OCI-LY3 (cell line): Measurements from ENCODE around the gene ZNF624.
"Not testable (repeated sequence)": the region's sequence is repeated elsewhere in the genome, so short reads cannot be mapped to it uniquely, and the experiment has no call there.

Experiments used
- H2AFZ ChIP-seq: fragments of 200-600, 300-600 bp; shearing (Covaris generic); 2 replicates; pipeline ENCODE4 v1.6.0; 2014; ENCODE audit warnings: antibody characterized with exemption, low read depth, low read length
- H3K27ac ChIP-seq: fragments of 200-600, 300-600 bp; sonication (generic); 2 replicates; pipeline ENCODE4 v1.5.1; 2014; ENCODE audit warnings: mild to moderate bottlenecking, low read length, moderate library complexity, mixed read lengths
- H3K27me3 ChIP-seq: fragments of 200-600, 300-600 bp; sonication (generic); 2 replicates; pipeline ENCODE4 v1.6.1; 2014; ENCODE audit warnings: low read depth, low read length, mixed read lengths
- H3K36me3 ChIP-seq: fragments of 200-600, 300-600 bp; sonication (generic); replicated peaks from 2 replicates; pipeline ENCODE3; 2014; ENCODE audit warnings: low read depth, low read length, mixed read lengths
- H3K4me1 ChIP-seq: fragments of 300-600, 200-600 bp; sonication (generic); 2 replicates; pipeline ENCODE4 v1.6.1; 2014; ENCODE audit warnings: low read length, mixed read lengths
- H3K4me2 ChIP-seq: fragments of 200-600, 300-600 bp; sonication (generic); 2 replicates; pipeline ENCODE4 v1.6.1; 2014; ENCODE audit warnings: low read length, mixed read lengths
- H3K4me3 ChIP-seq: fragments of 300-600, 200-600 bp; sonication (generic); 2 replicates; pipeline ENCODE4 v1.5.1; 2014; ENCODE audit warnings: antibody characterized with exemption, mild to moderate bottlenecking, low read length, moderate library complexity
- H3K79me2 ChIP-seq: fragments of 300-600, 200-600 bp; shearing (Covaris generic); 2 replicates; pipeline ENCODE4 v1.6.1; 2014; ENCODE audit warnings: mild to moderate bottlenecking, low read length, mixed read lengths
- H3K9ac ChIP-seq: fragments of 300-600, 200-600 bp; shearing (Covaris generic); 2 replicates; pipeline ENCODE4 v1.6.0; 2014; ENCODE audit warnings: mild to moderate bottlenecking, low read length, moderate library complexity
- H3K9me3 ChIP-seq: fragments of 200-600, 300-600 bp; shearing (Covaris generic); 2 replicates; pipeline ENCODE4 v1.6.1; 2014; ENCODE audit warnings: low read length, mixed read lengths; ENCODE audit not compliant: insufficient read depth
- H4K20me1 ChIP-seq: fragments of 200-600, 300-600 bp; sonication (generic); 2 replicates; pipeline ENCODE4 v1.6.1; 2016; ENCODE audit warnings: low read length, mixed read lengths; ENCODE audit not compliant: insufficient read depth
- EZH2phosphoT487 ChIP-seq: fragments of 200-600 bp; shearing (Covaris generic); IDR thresholded peaks from 2 replicates; pipeline ENCODE4 v1.6.1; 2018; ENCODE audit warnings: antibody characterized with exemption, mixed run types, low read depth
- TF ChIP-seq, protein P1 (sequence below): fragments of 200-600, 300-600 bp; sonication (generic); IDR thresholded peaks from 2 replicates; pipeline ENCODE4 v1.5.1; 2014; ENCODE audit warnings: antibody characterized with exemption, low read length, low read depth

Gene ZNF624

DNA sequence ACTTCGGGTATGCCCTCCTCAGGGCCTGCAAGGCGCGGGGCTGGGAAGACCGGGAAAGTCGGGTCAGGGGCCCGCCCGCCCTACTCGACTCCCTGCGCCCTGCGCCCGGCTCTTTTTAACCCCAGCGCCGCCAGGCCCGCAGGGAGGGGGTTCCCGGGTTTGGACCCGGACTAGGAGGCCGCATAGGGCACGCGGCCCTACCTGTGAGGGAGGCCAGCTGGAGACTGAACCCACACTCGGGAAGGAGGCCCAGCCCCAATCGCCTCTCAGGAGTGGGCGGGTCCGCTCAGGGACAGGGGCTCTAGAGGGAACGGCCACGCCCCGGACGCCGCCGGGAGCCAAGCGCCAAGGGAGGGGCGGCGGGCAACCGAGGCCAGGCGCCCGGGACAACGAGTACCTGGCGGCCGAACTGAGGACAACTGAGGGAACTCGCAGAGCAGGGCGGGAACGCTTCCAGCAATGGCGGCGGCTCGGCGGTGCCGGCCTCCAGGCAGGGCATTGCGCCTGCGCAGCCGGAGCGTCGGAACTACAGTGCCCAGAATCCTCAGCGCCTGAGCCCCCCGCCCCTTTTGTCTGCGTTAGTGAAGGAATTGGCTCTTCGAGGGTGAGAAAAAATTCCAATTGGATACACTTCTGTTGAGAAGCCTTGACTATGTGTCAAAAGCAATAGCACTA lies at the start of gene ZNF624:
TSS of gene ZNF624 (minus strand) at position 484 of the 675 bp plus-strand sequence.
- Histone ChIP-seq H3K9ac (peak within 1 kb of the TSS; percentile 94), H3K27ac (peak within 1 kb of the TSS; percentile 52), H3K4me2 (peak within 1 kb of the TSS; percentile 87)

DNA sequence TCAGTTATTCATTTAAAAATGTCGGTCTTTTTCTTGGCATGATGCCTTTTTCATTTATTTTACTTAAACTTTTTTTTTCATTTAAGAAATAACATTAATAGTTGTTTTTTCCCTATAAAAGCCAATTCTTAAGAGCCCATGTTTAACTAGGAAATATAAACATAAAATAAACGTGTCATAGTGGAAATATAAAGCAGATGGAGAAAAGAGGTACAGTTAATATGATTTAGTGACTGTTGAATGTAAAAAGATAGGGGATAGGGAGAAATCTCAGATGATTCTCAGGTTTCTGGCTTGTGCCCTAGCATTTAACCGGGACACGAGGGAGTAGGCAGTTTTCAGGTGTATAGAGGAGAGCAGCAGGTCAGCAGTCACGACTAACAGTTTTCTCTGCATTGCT lies 44.0 kb upstream of the ZNF624 start:
- not testable (repeated sequence) for H3K36me3 ChIP-seq, H3K79me2 ChIP-seq, H2AFZ ChIP-seq, H3K4me1 ChIP-seq, H4K20me1 ChIP-seq, H3K4me2 ChIP-seq, H3K27me3 ChIP-seq, H3K9ac ChIP-seq, H3K4me3 ChIP-seq, H3K27ac ChIP-seq, H3K9me3 ChIP-seq

More for the DNA sequence above, at the start of gene ZNF624:
- Histone ChIP-seq H3K4me1 (peaks cover 5% of the 10 kb centered on the region), H3K4me3 (peak within 1 kb of the TSS; percentile 99), H3K36me3 (peaks cover 3% of the 10 kb centered on the region), H3K27me3 (no peaks in the 10 kb centered on the region), H2AFZ (peak within 1 kb of the TSS; percentile 99), H3K79me2 (peaks cover 9% of the 10 kb centered on the region), H4K20me1 (no peaks in the 10 kb centered on the region), H3K9me3 (no peaks in the 10 kb centered on the region)
- TF ChIP-seq, protein P1, sequence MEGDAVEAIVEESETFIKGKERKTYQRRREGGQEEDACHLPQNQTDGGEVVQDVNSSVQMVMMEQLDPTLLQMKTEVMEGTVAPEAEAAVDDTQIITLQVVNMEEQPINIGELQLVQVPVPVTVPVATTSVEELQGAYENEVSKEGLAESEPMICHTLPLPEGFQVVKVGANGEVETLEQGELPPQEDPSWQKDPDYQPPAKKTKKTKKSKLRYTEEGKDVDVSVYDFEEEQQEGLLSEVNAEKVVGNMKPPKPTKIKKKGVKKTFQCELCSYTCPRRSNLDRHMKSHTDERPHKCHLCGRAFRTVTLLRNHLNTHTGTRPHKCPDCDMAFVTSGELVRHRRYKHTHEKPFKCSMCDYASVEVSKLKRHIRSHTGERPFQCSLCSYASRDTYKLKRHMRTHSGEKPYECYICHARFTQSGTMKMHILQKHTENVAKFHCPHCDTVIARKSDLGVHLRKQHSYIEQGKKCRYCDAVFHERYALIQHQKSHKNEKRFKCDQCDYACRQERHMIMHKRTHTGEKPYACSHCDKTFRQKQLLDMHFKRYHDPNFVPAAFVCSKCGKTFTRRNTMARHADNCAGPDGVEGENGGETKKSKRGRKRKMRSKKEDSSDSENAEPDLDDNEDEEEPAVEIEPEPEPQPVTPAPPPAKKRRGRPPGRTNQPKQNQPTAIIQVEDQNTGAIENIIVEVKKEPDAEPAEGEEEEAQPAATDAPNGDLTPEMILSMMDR: no peak
- TF ChIP-seq EZH2phosphoT487: no peak

DNA sequence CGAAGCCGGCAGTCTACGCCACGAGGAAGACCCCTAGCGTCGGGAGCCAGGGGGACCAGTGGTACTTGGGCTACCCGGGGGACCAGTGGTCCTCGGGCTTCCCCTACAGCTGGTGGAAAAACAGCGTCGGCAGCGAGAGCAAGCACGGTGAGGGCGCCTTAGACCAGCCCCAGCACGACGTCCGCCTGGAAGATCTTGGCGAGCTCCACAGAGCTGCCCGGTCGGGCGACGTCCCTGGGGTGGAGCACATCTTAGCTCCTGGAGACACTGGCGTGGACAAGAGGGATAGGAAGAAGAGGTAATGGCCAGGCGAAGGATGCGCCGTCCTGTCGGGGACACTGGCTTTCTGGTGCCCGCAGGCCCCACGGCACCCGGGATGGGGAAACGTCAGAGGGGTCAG lies 36.8 kb upstream of the ZNF624 start:
- not testable (repeated sequence) for H3K27ac ChIP-seq, H3K9ac ChIP-seq, H3K9me3 ChIP-seq, H3K4me2 ChIP-seq, H3K36me3 ChIP-seq, H3K27me3 ChIP-seq, H2AFZ ChIP-seq, H3K4me1 ChIP-seq, H4K20me1 ChIP-seq, H3K4me3 ChIP-seq, H3K79me2 ChIP-seq

DNA sequence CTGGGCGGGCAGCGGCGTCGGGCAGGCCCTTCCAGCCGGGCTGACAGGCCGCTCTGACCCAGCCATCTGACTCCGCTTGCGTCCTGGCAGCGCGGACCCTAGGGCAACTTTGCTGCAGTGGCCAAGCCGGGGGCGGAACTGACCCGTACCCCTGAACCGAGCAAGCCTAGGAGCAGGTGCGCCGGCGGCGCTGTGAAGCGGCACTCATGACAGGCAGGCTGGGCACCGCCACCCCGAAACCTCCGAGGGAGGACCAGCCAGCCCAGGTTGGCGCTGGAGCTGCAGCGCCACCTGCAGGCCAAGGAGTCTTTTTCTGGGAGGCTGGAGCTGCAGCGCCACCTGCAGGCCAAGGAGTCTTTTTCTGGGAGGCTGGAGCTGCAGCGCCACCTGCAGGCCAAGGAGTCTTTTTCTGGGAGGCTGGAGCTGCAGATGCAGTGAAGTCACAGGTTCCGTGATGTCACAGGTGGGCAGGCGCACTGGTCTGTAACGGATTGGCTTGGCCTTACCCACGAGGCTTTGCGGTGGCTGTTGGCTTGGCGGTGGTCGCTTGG lies 36.2 kb upstream of the ZNF624 start, which contains the start of gene CCDC144A:
TSS of gene CCDC144A (plus strand) at position 511 of the 551 bp plus-strand sequence. CDS start 160 bp downstream, outside the sequence.
- not testable (repeated sequence) for H3K36me3 ChIP-seq, H3K79me2 ChIP-seq, H2AFZ ChIP-seq, H3K4me1 ChIP-seq, H3K27me3 ChIP-seq, H3K4me2 ChIP-seq, H3K27ac ChIP-seq, H3K4me3 ChIP-seq, H4K20me1 ChIP-seq, H3K9me3 ChIP-seq, H3K9ac ChIP-seq
- TF ChIP-seq, protein P1: peak; percentile 20

DNA sequence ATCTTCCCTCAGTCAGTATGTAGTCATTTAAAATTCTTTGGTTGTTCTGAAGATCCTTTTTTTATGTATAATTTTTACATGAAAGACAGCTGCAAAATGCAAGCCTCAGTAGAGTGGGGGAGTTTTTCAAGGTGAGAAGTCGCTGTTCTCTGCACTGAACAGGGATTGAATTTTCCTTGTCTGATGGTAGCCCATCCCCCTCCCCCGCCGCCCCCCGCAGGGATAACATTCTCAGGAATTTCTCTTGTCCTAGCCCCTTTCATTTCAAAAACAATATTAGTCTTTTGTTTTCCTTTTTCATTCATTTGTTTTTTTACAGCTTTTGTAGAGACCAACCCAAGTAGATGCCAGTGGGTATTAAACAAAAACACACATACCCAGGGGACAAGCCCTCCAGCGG lies 33.5 kb upstream of the ZNF624 start:
- not testable (repeated sequence) for H3K27me3 ChIP-seq, H3K9ac ChIP-seq, H3K9me3 ChIP-seq, H3K4me3 ChIP-seq, H3K4me2 ChIP-seq, H3K27ac ChIP-seq, H3K36me3 ChIP-seq, H3K4me1 ChIP-seq, H4K20me1 ChIP-seq, H3K79me2 ChIP-seq, H2AFZ ChIP-seq

DNA sequence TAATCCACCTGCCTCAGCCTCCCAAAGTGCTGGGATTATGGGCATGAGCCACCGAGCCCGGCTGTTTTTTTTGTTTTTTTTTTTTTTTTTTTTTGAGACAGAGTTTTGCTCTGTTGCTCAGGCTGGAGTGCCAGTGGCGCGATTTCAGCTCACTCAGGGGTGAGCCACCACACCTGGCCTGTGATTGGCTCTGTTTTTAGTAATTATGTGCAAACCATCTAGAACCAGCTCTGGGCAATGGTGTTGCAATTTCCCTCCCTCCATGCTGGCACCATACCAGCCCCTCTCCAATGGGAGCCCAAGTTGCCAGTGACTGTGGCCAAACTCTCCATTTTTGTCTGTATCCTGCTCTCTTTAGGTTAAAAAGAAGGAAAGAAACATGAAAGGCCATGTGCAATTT lies 32.4 kb upstream of the ZNF624 start:
- H2AFZ ChIP-seq, H3K36me3 ChIP-seq, H4K20me1 ChIP-seq, H3K27me3 ChIP-seq, H3K4me1 ChIP-seq, H3K4me2 ChIP-seq, H3K9me3 ChIP-seq, H3K27ac ChIP-seq, H3K9ac ChIP-seq, H3K79me2 ChIP-seq, H3K4me3 ChIP-seq: not testable (repeated sequence)

DNA sequence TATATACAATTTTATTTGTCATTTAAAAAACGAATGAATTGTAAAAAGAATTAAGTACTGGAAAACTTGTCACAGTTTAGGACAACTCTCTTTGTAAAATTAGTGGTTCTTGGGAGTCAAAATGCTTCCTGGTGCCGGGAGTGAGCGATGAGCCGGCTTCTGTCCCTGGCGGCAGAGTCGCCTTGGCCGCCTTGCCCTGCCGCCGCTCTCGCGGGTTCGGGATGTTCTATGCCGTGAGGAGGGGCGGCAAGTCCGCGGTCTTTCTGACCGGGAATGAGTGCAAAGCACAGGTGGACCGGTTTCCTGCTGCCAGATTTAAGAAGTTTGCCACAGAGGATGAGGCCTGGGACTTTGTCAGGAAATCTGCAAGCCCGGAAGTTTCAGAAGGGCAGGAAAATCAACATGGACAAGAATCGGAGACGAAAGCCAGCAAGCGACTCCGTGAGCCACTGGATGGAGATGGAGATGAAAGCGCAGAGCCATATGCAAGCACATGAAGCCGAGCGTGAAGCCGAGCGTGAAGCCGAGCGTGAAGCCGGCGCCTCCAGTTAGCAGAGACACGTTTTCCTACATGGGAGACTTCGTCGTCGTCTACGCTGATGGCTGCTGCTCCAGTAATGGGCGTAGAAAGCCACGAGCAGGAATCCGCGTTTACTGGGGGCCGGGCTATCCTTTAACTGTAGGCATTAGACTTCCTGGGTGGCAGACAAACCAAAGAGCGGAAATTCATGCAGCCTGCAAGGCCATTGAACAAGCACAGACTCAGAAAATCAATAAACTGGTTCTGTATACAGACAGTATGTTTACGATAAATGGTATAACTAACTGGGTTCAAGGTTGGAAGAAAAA lies 29.9 kb upstream of the ZNF624 start:
- not testable (repeated sequence) for H3K4me2 ChIP-seq, H3K4me1 ChIP-seq, H3K9me3 ChIP-seq, H3K27me3 ChIP-seq, H3K36me3 ChIP-seq, H4K20me1 ChIP-seq, H3K27ac ChIP-seq, H3K79me2 ChIP-seq, H3K9ac ChIP-seq, H3K4me3 ChIP-seq, H2AFZ ChIP-seq
